AG10803 (cell line): ENCODE data around the gene NLRP4.
"Not testable (repeated sequence)": the region's sequence is repeated elsewhere in the genome, so short reads cannot be mapped to it uniquely, and the experiment has no call there.

Source experiments
- DNase-seq: peaks from one replicate; pipeline ENCODE4 v3.0.0; 2010; ENCODE audit warnings: low read depth
- H3K4me3 ChIP-seq: 2 replicates; pipeline ENCODE4 v1.5.1; 2011; ENCODE audit warnings: mild to moderate bottlenecking, low read length, control low read depth
- TF ChIP-seq, protein P1 (sequence below): conservative IDR thresholded peaks from 2 replicates; pipeline ENCODE4 v1.5.1; 2011; ENCODE audit warnings: mild to moderate bottlenecking, low read length, control low read depth, inconsistent platforms

Gene NLRP4

DNA sequence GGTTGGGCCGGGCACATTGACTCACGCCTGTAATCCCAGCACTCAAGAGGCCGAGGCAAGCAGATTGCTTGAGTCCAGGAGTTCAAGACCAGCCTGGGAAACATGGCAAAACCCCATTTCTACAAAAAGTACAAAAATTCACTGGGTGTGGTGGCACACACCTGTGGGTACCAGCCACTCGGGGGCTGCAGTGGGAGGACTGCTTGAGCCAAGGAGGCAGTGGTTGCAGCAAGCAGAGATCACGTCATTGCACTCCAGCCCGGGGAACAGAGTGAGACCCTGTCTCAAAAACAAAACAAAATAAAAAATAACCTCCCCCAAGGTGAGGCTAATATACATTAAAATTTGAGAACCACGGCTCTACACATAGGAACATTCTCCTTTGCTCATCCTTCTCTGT lies 70.9 kb downstream of the NLRP4 start:
- TF ChIP-seq, protein P1, sequence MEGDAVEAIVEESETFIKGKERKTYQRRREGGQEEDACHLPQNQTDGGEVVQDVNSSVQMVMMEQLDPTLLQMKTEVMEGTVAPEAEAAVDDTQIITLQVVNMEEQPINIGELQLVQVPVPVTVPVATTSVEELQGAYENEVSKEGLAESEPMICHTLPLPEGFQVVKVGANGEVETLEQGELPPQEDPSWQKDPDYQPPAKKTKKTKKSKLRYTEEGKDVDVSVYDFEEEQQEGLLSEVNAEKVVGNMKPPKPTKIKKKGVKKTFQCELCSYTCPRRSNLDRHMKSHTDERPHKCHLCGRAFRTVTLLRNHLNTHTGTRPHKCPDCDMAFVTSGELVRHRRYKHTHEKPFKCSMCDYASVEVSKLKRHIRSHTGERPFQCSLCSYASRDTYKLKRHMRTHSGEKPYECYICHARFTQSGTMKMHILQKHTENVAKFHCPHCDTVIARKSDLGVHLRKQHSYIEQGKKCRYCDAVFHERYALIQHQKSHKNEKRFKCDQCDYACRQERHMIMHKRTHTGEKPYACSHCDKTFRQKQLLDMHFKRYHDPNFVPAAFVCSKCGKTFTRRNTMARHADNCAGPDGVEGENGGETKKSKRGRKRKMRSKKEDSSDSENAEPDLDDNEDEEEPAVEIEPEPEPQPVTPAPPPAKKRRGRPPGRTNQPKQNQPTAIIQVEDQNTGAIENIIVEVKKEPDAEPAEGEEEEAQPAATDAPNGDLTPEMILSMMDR, result no peak
- H3K4me3 ChIP-seq, result no peak overlapping the region
- DNase-seq, result no peak

DNA sequence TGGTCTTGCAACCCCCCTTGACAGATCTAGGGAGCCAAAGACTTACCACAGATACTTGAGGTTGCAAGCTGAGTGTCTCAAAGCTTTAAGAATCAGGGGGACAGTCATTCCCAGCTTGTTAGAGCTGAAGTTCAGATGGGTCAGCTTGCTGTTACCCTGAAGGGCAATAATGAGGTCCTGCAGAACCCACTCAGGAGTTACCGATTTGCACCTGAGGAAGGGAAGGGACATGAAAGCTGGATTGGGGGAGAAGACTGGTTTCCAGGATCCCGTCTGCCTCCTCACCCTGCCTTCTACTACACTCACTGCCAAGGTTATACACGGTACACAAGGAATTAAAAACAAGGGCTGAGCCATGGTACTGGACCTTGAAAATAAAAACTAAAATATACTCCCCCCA lies 71.4 kb downstream of the NLRP4 start:
- no peak overlapping the region for H3K4me3 ChIP-seq
- TF ChIP-seq, protein P1, result no peak
- DNase-seq, result no peak

DNA sequence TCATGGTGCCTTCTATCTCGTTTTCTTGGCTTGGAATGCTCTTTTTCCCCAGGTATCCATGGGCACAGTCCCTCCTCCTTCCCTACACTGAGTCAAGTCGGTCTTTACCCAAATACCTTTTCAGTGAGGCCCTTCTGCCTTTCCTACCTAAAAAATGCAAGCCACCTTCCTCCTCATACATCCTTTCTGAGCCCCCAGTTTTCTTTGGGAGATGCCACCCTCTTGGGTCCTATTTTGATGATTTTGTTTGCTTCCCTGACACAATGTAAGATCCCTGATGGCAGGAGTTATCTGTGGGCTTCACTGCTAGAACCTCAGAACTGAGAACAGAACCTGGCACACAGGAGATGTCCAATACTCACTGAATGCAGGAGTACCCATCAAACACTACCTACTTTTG lies 73.5 kb downstream of the NLRP4 start:
- TF ChIP-seq, protein P1, result no peak
- H3K4me3 ChIP-seq, result no peak overlapping the region
- DNase-seq, result no peak

DNA sequence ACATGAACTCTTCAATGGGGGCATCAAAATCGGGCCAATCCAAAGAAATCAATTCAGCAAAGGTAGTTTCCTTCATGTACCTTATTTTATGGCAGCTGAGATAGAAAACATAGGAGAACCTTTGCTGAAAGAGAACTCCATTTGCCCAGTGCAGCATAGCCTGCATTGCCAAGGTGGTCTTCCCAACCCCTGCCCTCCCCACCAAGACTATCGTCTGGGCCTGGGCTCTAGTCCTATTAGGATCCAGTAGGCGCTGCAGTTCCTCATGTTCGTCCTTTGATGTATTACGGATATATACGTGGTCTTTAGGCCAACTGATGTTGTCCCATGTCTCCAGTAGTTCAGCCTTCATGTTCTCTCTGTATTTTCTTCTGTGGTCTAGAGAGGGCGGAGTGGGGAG lies 76.6 kb downstream of the NLRP4 start:
- TF ChIP-seq, protein P1, result no peak
- no peak for DNase-seq
- H3K4me3 ChIP-seq, result no peak overlapping the region

DNA sequence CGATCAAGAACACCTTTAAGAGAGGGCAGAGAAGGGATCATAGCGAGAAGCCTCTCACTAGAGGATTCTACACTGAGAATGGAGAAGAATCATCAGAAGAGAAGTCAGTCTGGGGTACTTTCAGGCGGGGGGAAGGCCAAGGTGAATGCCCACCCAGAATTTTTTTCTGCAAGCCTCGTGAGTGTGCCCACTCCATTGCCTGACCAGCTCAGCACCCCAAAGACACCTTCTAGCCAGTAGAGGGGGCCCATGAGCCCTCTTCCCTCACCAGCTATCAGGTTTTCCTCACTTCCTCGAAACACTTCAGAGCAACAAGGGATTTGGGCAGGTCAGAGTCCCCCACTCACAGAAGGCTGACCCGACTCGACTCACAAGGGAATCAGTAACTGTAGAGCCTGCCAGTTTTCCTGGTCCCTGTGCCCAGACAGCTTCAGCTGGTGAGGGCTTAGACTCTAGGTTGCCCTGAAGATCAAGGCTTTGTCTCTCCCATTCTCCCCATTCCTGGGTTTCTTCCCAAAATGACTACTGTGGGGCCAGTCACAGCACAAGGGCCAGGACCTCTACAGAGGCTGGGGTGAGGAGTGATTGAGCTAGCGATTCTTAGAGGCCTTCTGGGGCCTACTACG lies 77.4 kb downstream of the NLRP4 start:
- H3K4me3 ChIP-seq, result no peak overlapping the region
- TF ChIP-seq, protein P1, result no peak
- no peak for DNase-seq

DNA sequence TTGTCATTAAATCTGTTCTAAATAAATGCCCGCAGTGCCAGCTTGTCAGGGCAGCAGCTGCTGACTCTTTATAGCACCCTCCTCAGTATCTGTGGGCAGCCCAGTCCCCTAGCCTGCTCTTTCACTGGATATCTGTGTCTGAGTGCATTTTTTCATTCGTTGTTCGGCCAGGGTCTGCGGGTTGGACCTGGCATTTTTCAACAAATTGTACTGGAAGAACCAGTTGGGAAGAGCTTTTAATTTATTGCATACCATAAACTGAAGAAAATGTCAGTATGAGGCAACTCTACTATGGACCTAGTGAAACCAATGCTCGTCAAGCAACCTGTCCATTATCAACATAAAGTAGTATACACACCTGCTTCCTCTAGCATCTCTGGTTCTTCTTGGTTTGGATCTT lies 87.2 kb downstream of the NLRP4 start:
- DNase-seq, result no peak
- H3K4me3 ChIP-seq, result no peak overlapping the region
- TF ChIP-seq, protein P1, result no peak

DNA sequence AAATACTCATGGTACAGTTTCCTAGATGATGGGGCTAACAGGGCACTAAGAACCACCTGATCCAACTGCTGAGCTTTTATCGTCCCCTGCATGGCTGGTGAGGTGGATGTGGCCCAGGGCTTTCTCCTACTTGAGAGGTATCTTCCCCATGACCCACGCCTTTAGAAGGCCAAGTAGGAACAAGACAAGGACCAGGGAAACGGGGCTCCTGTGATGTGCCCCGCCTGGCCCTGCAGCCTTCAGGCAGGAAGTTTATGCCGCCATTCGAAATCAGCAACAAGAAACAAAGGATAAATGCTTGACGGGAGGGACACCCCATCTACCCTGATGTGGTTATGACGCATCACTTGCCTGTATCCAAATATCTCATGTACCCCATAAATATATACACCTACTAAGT lies 91.7 kb downstream of the NLRP4 start:
- H3K4me3 ChIP-seq, result no peak overlapping the region
- DNase-seq, result no peak
- TF ChIP-seq, protein P1, result no peak

DNA sequence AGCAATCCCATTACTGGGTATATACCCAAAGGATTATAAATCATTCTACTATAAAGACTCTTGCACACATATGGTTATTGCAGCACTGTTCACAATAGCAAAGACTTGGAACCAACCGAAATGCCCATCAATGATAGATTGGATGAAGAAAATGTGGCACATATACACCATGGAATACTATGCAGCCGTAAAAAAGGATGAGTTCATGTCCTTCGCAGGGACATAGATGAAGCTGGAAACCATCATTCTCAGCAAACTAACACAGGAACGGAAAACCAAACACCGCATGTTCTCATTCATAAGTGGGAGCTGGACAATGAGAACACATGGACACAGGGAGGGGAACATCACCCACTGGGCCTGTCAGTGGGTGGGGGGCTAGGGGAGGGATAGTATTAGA lies 92.9 kb downstream of the NLRP4 start:
- not testable (repeated sequence) for DNase-seq, H3K4me3 ChIP-seq
